Measurements from ENCODE around the gene LCK.

LCK gene

GRCh38 chr1:32215629-32216480 lies 35.2 kb upstream of the LCK start:
- peak; percentile 88 for TF ChIP-seq CTCF (IDR thresholded peaks at IDR 0.05; ENCODE audit: control insufficient read depth, insufficient read depth, low read depth, low read length, missing control alignments)
- H3K4me3 ChIP-seq (ENCODE audit: control insufficient read depth, low read depth, low read length) = no peak overlapping the region
- DNase-seq (ENCODE audit: low read depth) = no peak

GRCh38 chr1:32216566-32216965 lies 34.5 kb upstream of the LCK start:
- H3K4me3 ChIP-seq (ENCODE audit: control insufficient read depth, low read depth, low read length) = no peak overlapping the region
- no peak for DNase-seq (ENCODE audit: low read depth)
- TF ChIP-seq CTCF (IDR thresholded peaks at IDR 0.05; ENCODE audit: control insufficient read depth, insufficient read depth, low read depth, low read length, missing control alignments) = no peak

GRCh38 chr1:32219022-32219421 lies 32.0 kb upstream of the LCK start:
- no peak for DNase-seq (ENCODE audit: low read depth)
- TF ChIP-seq CTCF (IDR thresholded peaks at IDR 0.05; ENCODE audit: control insufficient read depth, insufficient read depth, low read depth, low read length, missing control alignments) = no peak
- H3K4me3 ChIP-seq (ENCODE audit: control insufficient read depth, low read depth, low read length) = no peak overlapping the region

GRCh38 chr1:32220746-32221580 lies 30.1 kb upstream of the LCK start:
- no peak for TF ChIP-seq CTCF (IDR thresholded peaks at IDR 0.05; ENCODE audit: control insufficient read depth, insufficient read depth, low read depth, low read length, missing control alignments)
- peak overlapping the region; percentile 88 for H3K4me3 ChIP-seq (ENCODE audit: control insufficient read depth, low read depth, low read length)
- no peak for DNase-seq (ENCODE audit: low read depth)

- no peak for TF ChIP-seq CTCF (IDR thresholded peaks at IDR 0.05; ENCODE audit: control insufficient read depth, insufficient read depth, low read depth, low read length, missing control alignments)
- no peak for DNase-seq (ENCODE audit: low read depth)
- peak overlapping the region; percentile 88 for H3K4me3 ChIP-seq (ENCODE audit: control insufficient read depth, low read depth, low read length)
Observed at GRCh38 chr1:32221581-32221979, 29.5 kb upstream of the LCK start.

GRCh38 chr1:32221980-32222755 lies 28.9 kb upstream of the LCK start, which contains the start of the genes EIF3I and TMEM234:
Gene EIF3I (plus strand): TSS chr1:32222407. CDS start chr1:32222442, 35 bp downstream.
Gene TMEM234 (minus strand): TSS chr1:32222353. CDS start chr1:32222322, 31 bp downstream.
- no peak for DNase-seq (ENCODE audit: low read depth)
- peak within 1 kb of the TSS; percentile 88 for H3K4me3 ChIP-seq (ENCODE audit: control insufficient read depth, low read depth, low read length)
- TF ChIP-seq CTCF (IDR thresholded peaks at IDR 0.05; ENCODE audit: control insufficient read depth, insufficient read depth, low read depth, low read length, missing control alignments) = no peak

Data from AG09309 (cell line).